ENCODE data around the gene SNTG2.

GRCh38 chr2:932320-933115, 18.1 kb upstream of the SNTG2 start:
- TF ChIP-seq POLR2A (IDR thresholded peaks at IDR 0.05) (no peak), CTCF (IDR thresholded peaks at IDR 0.05) (no peak)

All from heart left ventricle (tissue), 13 donors.